NT2/D1 (cell line): ENCODE data around the gene IMMT.
"Not testable (repeated sequence)": the region's sequence is repeated elsewhere in the genome, so short reads cannot be mapped to it uniquely, and the experiment has no call there.

Source experiments
- DNase-seq: peaks from one replicate; pipeline ENCODE4 v3.0.0-alpha.2; 2011; ENCODE audit warnings: low read depth, low spot score
- H3K27me3 ChIP-seq: 2 replicates; pipeline ENCODE4 v1.6.0; 2011; ENCODE audit warnings: mild to moderate bottlenecking; ENCODE audit not compliant: insufficient read length, insufficient read depth
- H3K36me3 ChIP-seq: 2 replicates; pipeline ENCODE4 v1.6.1; 2011; ENCODE audit warnings: mild to moderate bottlenecking, low read length, mixed read lengths; ENCODE audit not compliant: insufficient read depth, insufficient read length
- H3K4me1 ChIP-seq: 2 replicates; pipeline ENCODE4 v1.5.1; 2011; ENCODE audit not compliant: insufficient read depth, insufficient read length
- H3K4me3 ChIP-seq: 2 replicates; pipeline ENCODE4 v1.5.1; 2011; ENCODE audit warnings: low read depth; ENCODE audit not compliant: insufficient read length
- H3K9ac ChIP-seq: 2 replicates; pipeline ENCODE4 v1.6.0; 2011; ENCODE audit warnings: low read depth; ENCODE audit not compliant: insufficient read length
- H3K9me3 ChIP-seq: 2 replicates; pipeline ENCODE4 v1.5.1; 2011; ENCODE audit warnings: mild to moderate bottlenecking, low read length; ENCODE audit not compliant: insufficient read depth
- SUZ12 ChIP-seq: IDR thresholded peaks from 2 replicates; pipeline ENCODE4 v1.6.1; 2011; ENCODE audit not compliant: insufficient read length, insufficient read depth; ENCODE audit errors: extremely low read depth
- YY1 ChIP-seq: IDR thresholded peaks from 2 replicates; pipeline ENCODE4 v1.6.1; 2011; ENCODE audit not compliant: insufficient read length, insufficient read depth
- ZNF274 ChIP-seq: IDR thresholded peaks from 2 replicates; pipeline ENCODE4 v1.6.1; 2011; ENCODE audit warnings: mild to moderate bottlenecking, low read depth, low read length

Gene IMMT

GRCh38 chr2:86231680-86232372, 36.6 kb upstream of the IMMT start:
- peaks cover 10% of the 10 kb centered on the region for H3K4me1 ChIP-seq
- H3K9ac ChIP-seq: no peak overlapping the region
- H3K9me3 ChIP-seq: no peaks in the 10 kb centered on the region
- no peak overlapping the region for H3K4me3 ChIP-seq
- no peak for DNase-seq
- H3K36me3 ChIP-seq: no peaks in the 10 kb centered on the region
- TF ChIP-seq YY1 (no peak), ZNF274 (no peak), SUZ12 (no peak)
- H3K27me3 ChIP-seq: no peaks in the 10 kb centered on the region

GRCh38 chr2:86230961-86231360, 35.7 kb upstream of the IMMT start:
- TF ChIP-seq YY1: no peak
- no peak for TF ChIP-seq ZNF274
- no peak for TF ChIP-seq SUZ12
- H3K9me3 ChIP-seq: no peaks in the 10 kb centered on the region
- no peak overlapping the region for H3K4me3 ChIP-seq
- DNase-seq: no peak
- H3K27me3 ChIP-seq: no peaks in the 10 kb centered on the region
- no peak overlapping the region for H3K9ac ChIP-seq
- no peaks in the 10 kb centered on the region for H3K36me3 ChIP-seq
- H3K4me1 ChIP-seq: peaks cover 10% of the 10 kb centered on the region

- H3K9ac ChIP-seq: no peak overlapping the region
- H3K36me3 ChIP-seq: no peaks in the 10 kb centered on the region
- no peaks in the 10 kb centered on the region for H3K9me3 ChIP-seq
Measured at GRCh38 chr2:86229221-86229620, 34.0 kb upstream of the IMMT start.

DNA sequence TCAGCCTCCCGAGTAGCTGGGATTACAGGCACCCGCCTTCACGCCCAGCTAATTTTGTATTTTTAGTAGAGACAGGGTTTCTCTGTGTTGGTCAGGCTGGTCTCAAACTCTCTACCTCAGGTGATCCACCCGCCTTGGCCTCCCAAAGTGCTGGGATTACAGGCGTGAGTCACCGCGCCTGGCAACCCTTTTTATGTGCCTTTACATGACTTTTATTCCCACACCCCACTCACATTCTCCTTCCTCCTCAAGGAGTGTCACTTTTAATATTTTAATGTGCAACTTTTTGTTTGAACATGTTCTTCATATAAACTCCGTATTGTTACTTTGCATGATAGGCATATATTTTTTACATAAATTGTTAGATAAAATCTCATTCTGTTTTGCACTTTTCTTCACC, 33.3 kb upstream of the IMMT start:
- DNase-seq, H3K9me3 ChIP-seq, H3K4me3 ChIP-seq, H3K9ac ChIP-seq, H3K27me3 ChIP-seq, H3K36me3 ChIP-seq: not testable (repeated sequence)
- H3K4me1 ChIP-seq: peaks cover 13% of the 10 kb centered on the region

More at GRCh38 chr2:86229221-86229620, 34.0 kb upstream of the IMMT start:
- TF ChIP-seq ZNF274 (no peak), SUZ12 (no peak), YY1 (no peak)
- no peak for DNase-seq
- no peaks in the 10 kb centered on the region for H3K27me3 ChIP-seq
- H3K4me1 ChIP-seq: peaks cover 11% of the 10 kb centered on the region
- H3K4me3 ChIP-seq: no peak overlapping the region

DNA sequence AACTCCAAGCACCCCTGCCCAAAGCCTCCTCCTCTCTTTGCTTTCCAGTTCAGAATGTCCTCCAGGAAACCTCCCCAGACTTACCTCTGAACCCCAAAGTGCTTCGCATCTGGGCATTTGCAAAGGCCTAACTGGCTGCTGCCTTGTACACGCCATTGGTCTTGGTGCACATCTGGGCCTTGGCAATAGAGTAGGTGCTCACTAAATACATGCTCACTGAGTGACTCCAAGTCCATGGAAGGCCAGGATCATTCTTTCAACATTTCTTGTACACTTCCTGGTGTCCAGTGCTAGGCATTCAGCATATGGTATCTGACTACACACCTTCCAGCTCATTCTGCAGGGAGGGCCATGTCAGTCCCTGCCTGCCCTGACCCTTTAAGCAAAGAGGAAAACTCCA, 32.4 kb upstream of the IMMT start:
- no peak overlapping the region for H3K4me3 ChIP-seq
- peaks cover 14% of the 10 kb centered on the region for H3K4me1 ChIP-seq
- no peaks in the 10 kb centered on the region for H3K27me3 ChIP-seq
- no peaks in the 10 kb centered on the region for H3K9me3 ChIP-seq
- TF ChIP-seq SUZ12 (no peak), YY1 (no peak), ZNF274 (no peak)
- no peak for DNase-seq
- H3K36me3 ChIP-seq: no peaks in the 10 kb centered on the region
- H3K9ac ChIP-seq: no peak overlapping the region

- H3K27me3 ChIP-seq: no peaks in the 10 kb centered on the region
- H3K9ac ChIP-seq: no peak overlapping the region
- TF ChIP-seq SUZ12 (no peak), YY1 (no peak), ZNF274 (no peak)
- no peaks in the 10 kb centered on the region for H3K36me3 ChIP-seq
- H3K4me3 ChIP-seq: no peak overlapping the region
- no peak for DNase-seq
- no peaks in the 10 kb centered on the region for H3K9me3 ChIP-seq
- peaks cover 13% of the 10 kb centered on the region for H3K4me1 ChIP-seq
Measured at GRCh38 chr2:86226636-86227520, 31.6 kb upstream of the IMMT start.

GRCh38 chr2:86226070-86226469, 30.8 kb upstream of the IMMT start:
- peaks cover 12% of the 10 kb centered on the region for H3K4me1 ChIP-seq
- TF ChIP-seq YY1 (no peak), ZNF274 (no peak)
- no peaks in the 10 kb centered on the region for H3K9me3 ChIP-seq
- H3K36me3 ChIP-seq: no peaks in the 10 kb centered on the region
- no peaks in the 10 kb centered on the region for H3K27me3 ChIP-seq
- DNase-seq: no peak
- no peak overlapping the region for H3K4me3 ChIP-seq
- no peak overlapping the region for H3K9ac ChIP-seq
